HG02759 (cell line): ENCODE measurements around the gene RAB5A.
"Not testable (repeated sequence)": the region's sequence is repeated elsewhere in the genome, so short reads cannot be mapped to it uniquely, and the experiment has no call there.

Experiments
- ATAC-seq: cut with Tn5 transposase; IDR thresholded peaks from one replicate; pipeline ENCODE4 v1.9.1; 2021; ENCODE audit warnings: mild to moderate bottlenecking, moderate library complexity; ENCODE audit not compliant: unreplicated experiment

RAB5A gene

GRCh38 chr3:20023623-20024405 lies 76.9 kb downstream of the RAB5A start:
- no peak for ATAC-seq

GRCh38 chr3:20027136-20027535 lies 80.2 kb downstream of the RAB5A start:
- no peak for ATAC-seq

GRCh38 chr3:20028905-20029331 lies 82.0 kb downstream of the RAB5A start:
- ATAC-seq = no peak

DNA sequence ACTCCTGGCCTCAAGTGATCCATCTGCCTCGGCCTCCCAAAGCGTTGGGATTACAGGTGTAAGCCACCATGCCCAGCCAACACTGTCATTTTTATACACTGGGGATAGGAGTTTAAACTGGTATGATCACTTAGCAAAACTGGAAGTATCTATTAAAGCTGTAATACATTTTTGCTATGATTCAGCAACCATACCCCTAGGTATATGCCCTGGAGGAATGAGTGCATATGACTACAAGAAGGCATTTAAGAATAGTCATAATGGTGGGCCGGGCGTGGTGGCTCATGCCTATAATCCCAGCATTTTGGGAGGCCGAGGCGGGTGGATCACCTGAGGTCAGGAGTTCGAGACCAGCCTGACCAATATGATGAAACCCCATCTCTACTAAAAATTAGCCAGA lies 85.0 kb downstream of the RAB5A start:
- not testable (repeated sequence) for ATAC-seq
